Measurements from ENCODE around the gene CERS5.

Gene CERS5

GRCh38 chr12:50145439-50145838 is 21.7 kb downstream of the CERS5 start:
- Histone ChIP-seq H3K27ac (ENCODE audit: low read length) (no peak overlapping the region), H3K36me3 (replicated peaks; ENCODE audit: low read depth, low read length) (peaks cover 3% of the 10 kb centered on the region), H4K20me1 (ENCODE audit: insufficient read depth, low read length) (no peaks in the 10 kb centered on the region), H3K27me3 (ENCODE audit: low read depth, low read length) (no peaks in the 10 kb centered on the region), H3K79me2 (ENCODE audit: low read length) (no peaks in the 10 kb centered on the region), H3K4me3 (ENCODE audit: low read length) (no peak overlapping the region), H3K9ac (ENCODE audit: low read length) (no peak overlapping the region), H3K9me3 (ENCODE audit: insufficient read depth, low read length) (no peaks in the 10 kb centered on the region), H2AFZ (ENCODE audit: low read depth, low read length) (no peak overlapping the region), H3K4me1 (ENCODE audit: low read length) (peaks cover 4% of the 10 kb centered on the region; the same call in 1 of the 2 replicates), H3K4me2 (ENCODE audit: low read length) (no peak overlapping the region)
- TF ChIP-seq CTCF (IDR thresholded peaks at IDR 0.05; ENCODE audit: low read depth, low read length), result no peak
- no peak for TF ChIP-seq EZH2phosphoT487 (IDR thresholded peaks at IDR 0.05; ENCODE audit: low read depth)

- no peaks in the 10 kb centered on the region for H3K9me3 ChIP-seq (ENCODE audit: insufficient read depth, low read length)
- no peaks in the 10 kb centered on the region for H3K27me3 ChIP-seq (ENCODE audit: low read depth, low read length)
- no peak overlapping the region for H3K4me3 ChIP-seq (ENCODE audit: low read length)
- H3K4me2 ChIP-seq (ENCODE audit: low read length), result no peak overlapping the region
- H3K4me1 ChIP-seq (ENCODE audit: low read length), result no peaks in the 10 kb centered on the region
- no peak overlapping the region for H3K27ac ChIP-seq (ENCODE audit: low read length)
- no peaks in the 10 kb centered on the region for H4K20me1 ChIP-seq (ENCODE audit: insufficient read depth, low read length)
- peaks cover 8% of the 10 kb centered on the region for H3K36me3 ChIP-seq (replicated peaks; ENCODE audit: low read depth, low read length)
- TF ChIP-seq EZH2phosphoT487 (IDR thresholded peaks at IDR 0.05; ENCODE audit: low read depth) (no peak), CTCF (IDR thresholded peaks at IDR 0.05; ENCODE audit: low read depth, low read length) (no peak)
- H3K79me2 ChIP-seq (ENCODE audit: low read length), result no peaks in the 10 kb centered on the region
- no peak overlapping the region for H2AFZ ChIP-seq (ENCODE audit: low read depth, low read length)
- no peak overlapping the region for H3K9ac ChIP-seq (ENCODE audit: low read length)
Observed at GRCh38 chr12:50142993-50143392, 24.2 kb downstream of the CERS5 start.

- TF ChIP-seq CTCF (IDR thresholded peaks at IDR 0.05; ENCODE audit: low read depth, low read length) (peak; percentile 50), EZH2phosphoT487 (IDR thresholded peaks at IDR 0.05; ENCODE audit: low read depth) (no peak)
- H3K36me3 ChIP-seq (replicated peaks; ENCODE audit: low read depth, low read length), result peaks cover 48% of the 10 kb centered on the region
- H3K4me2 ChIP-seq (ENCODE audit: low read length), result no peak overlapping the region
Observed at GRCh38 chr12:50132505-50133135, 34.5 kb downstream of the CERS5 start.

GRCh38 chr12:50129290-50129689 is 37.9 kb downstream of the CERS5 start:
- TF ChIP-seq CTCF (IDR thresholded peaks at IDR 0.05; ENCODE audit: low read depth, low read length) (no peak), EZH2phosphoT487 (IDR thresholded peaks at IDR 0.05; ENCODE audit: low read depth) (no peak)
- H3K4me2 ChIP-seq (ENCODE audit: low read length), result no peak overlapping the region
- H3K36me3 ChIP-seq (replicated peaks; ENCODE audit: low read depth, low read length), result peaks cover 35% of the 10 kb centered on the region
- no peak overlapping the region for H3K9ac ChIP-seq (ENCODE audit: low read length)
- H3K9me3 ChIP-seq (ENCODE audit: insufficient read depth, low read length), result no peaks in the 10 kb centered on the region
- no peak overlapping the region for H2AFZ ChIP-seq (ENCODE audit: low read depth, low read length)
- H3K27me3 ChIP-seq (ENCODE audit: low read depth, low read length), result no peaks in the 10 kb centered on the region
- H3K4me3 ChIP-seq (ENCODE audit: low read length), result no peak overlapping the region
- H3K79me2 ChIP-seq (ENCODE audit: low read length), result no peaks in the 10 kb centered on the region
- peaks cover 10% of the 10 kb centered on the region for H3K4me1 ChIP-seq (ENCODE audit: low read length)
- H3K27ac ChIP-seq (ENCODE audit: low read length), result no peak overlapping the region
- no peaks in the 10 kb centered on the region for H4K20me1 ChIP-seq (ENCODE audit: insufficient read depth, low read length)

More at GRCh38 chr12:50132505-50133135, 34.5 kb downstream of the CERS5 start:
- H3K27ac ChIP-seq (ENCODE audit: low read length), result no peak overlapping the region
- no peak overlapping the region for H3K9ac ChIP-seq (ENCODE audit: low read length)
- H2AFZ ChIP-seq (ENCODE audit: low read depth, low read length), result no peak overlapping the region
- H3K4me3 ChIP-seq (ENCODE audit: low read length), result no peak overlapping the region
- H3K27me3 ChIP-seq (ENCODE audit: low read depth, low read length), result no peaks in the 10 kb centered on the region
- H3K79me2 ChIP-seq (ENCODE audit: low read length), result no peaks in the 10 kb centered on the region
- H3K9me3 ChIP-seq (ENCODE audit: insufficient read depth, low read length), result no peaks in the 10 kb centered on the region
- H3K4me1 ChIP-seq (ENCODE audit: low read length), result no peaks in the 10 kb centered on the region
- H4K20me1 ChIP-seq (ENCODE audit: insufficient read depth, low read length), result no peaks in the 10 kb centered on the region

Data from OCI-LY3 (cell line).